Heart right ventricle (tissue), 12 donors: ENCODE data around the gene PCNX3. TPM values are rescaled to one million over a fixed set of nuclear protein-coding genes. Genes with fewer than 3 reads are reported as not detected.

Experiments
- microRNA-seq, 2 donors: library from miRNA; unstranded; fragments of <30 nt; microRNA quantifications; one replicate each; pipeline ENCODE4 v1.2.0, GENCODE V29; 2021
- polyA plus RNA-seq, 2 donors: library from polyadenylated mRNA; stranded (reverse); fragments of 200-250 nt; gene quantifications; one replicate each; pipeline ENCODE4 v1.2.3, GENCODE V29; 2013
- total RNA-seq, 10 donors: library from RNA; stranded (reverse); fragmentation: NEBNext Ultra II Directional in 3 of 10; extraction: Animal tissue kit (Norgen Biotek cat#: 25700) in 3 of 10; gene quantifications; one replicate each; pipeline versions ENCODE4 v1.2.1 to v1.2.4, GENCODE V29; 2021 to 2023
- donor health status: ischemic (EF 13 %, LVEDD 7.1; RV severe dilation, severe dysfunction).
- donor health status: healthy with polysubstance abuse.
- donor health status: DM: no; HTN: yes; CAD: no.
- donor health status: DM: no; HTN: no; CAD: no.
- donor health status: ischemic (EF 25% LVEDD 6.9; RV normal size, moderate dysfunction).
- donor health status: ischemic (EF 25% LVEDD 5.7; RV mildly dilated, moderate dysfunction).
- donor health status: healthy.
- donor health status: nonischemic (EF 11% LVEDD 7.7; RV severe dilation, severe dysfunction).
- donor health status: DM: yes; HTN: yes; CAD: no.
- donor health status: PGD.
- donor health status: ischemic (EF 29% LVEDD 5.4; RV normal size, mild dysfunction).
- donor health status: nonischemic (EF 23%, LVEDD 6.1; RV moderate dilation, normal function).

The PCNX3 gene
- total and polyA plus RNA-seq, 12 donors: 9.4 to 16.9 (median 11.7) TPM

Small RNAs within 50 kb of the gene (microRNA-seq; reads per million reads assigned to microRNA genes)
- gene MIR4489 (0 reads per million in 2 donors), gene MIR4690 (0 to 0.51 reads per million in 2 donors)

Other genes starting within 250 kb of the PCNX3 start
- 10 to 100 TPM in 1 of 10 donors, 1 to 10 TPM in 9; 4.6 to 12.2 (median 8.3) TPM for gene SLC25A45, start 233.1 kb upstream of the PCNX3 start, total RNA-seq
- 10 to 100 TPM in 1 of 2 donors, 1 to 10 TPM in 1; 3.1 to 10.7 TPM for gene SLC25A45, start 233.1 kb upstream of the PCNX3 start, polyA plus RNA-seq
- gene FRMD8, start 229.1 kb upstream of the PCNX3 start, total RNA-seq: 10 to 100 TPM in 6 of 10 donors, 1 to 10 TPM in 4; 6.0 to 16.9 (median 12.2) TPM
- 10 to 100 TPM in 1 of 2 donors, 1 to 10 TPM in 1; 9.9 to 12.9 TPM for gene FRMD8, start 229.1 kb upstream of the PCNX3 start, polyA plus RNA-seq
- gene NEAT1, start 193.0 kb upstream of the PCNX3 start, total RNA-seq: 100 to 1,000 TPM; 284 to 808 (median 432) TPM
- 1,000 to 10,000 TPM in 1 of 2 donors, 100 to 1,000 TPM in 1; 103 to 1,899 TPM for gene NEAT1, start 193.0 kb upstream of the PCNX3 start, polyA plus RNA-seq
- 1,000 to 10,000 TPM; 4,742 to 8,462 (median 5,956) TPM for gene MALAT1, start 116.7 kb upstream of the PCNX3 start, total RNA-seq
- 1,000 to 10,000 TPM in 1 of 2 donors, 100 to 1,000 TPM in 1; 205 to 8,339 TPM for gene MALAT1, start 116.7 kb upstream of the PCNX3 start, polyA plus RNA-seq
- 10 to 100 TPM; 47.4 to 66.9 (median 55.6) TPM for gene SCYL1, start 90.7 kb upstream of the PCNX3 start, total RNA-seq
- 100 to 1,000 TPM in 1 of 2 donors, 10 to 100 TPM in 1; 90.0 to 130 TPM for gene SCYL1, start 90.7 kb upstream of the PCNX3 start, polyA plus RNA-seq
- gene LTBP3, start 57.4 kb upstream of the PCNX3 start, total RNA-seq: 10 to 100 TPM; 54.4 to 92.5 (median 72.8) TPM
- gene LTBP3, start 57.4 kb upstream of the PCNX3 start, polyA plus RNA-seq: 10 to 100 TPM; 42.7 to 79.7 TPM
- 10 to 100 TPM; 23.7 to 44.0 (median 26.3) TPM for gene ZNRD2, start 45.3 kb upstream of the PCNX3 start, total RNA-seq
- 10 to 100 TPM; 55.6 to 92.0 TPM for gene ZNRD2, start 45.3 kb upstream of the PCNX3 start, polyA plus RNA-seq
- 10 to 100 TPM; 21.2 to 54.9 (median 29.2) TPM for gene FAM89B, start 43.2 kb upstream of the PCNX3 start, total RNA-seq
- gene FAM89B, start 43.2 kb upstream of the PCNX3 start, polyA plus RNA-seq: 10 to 100 TPM; 42.0 to 55.7 TPM
- gene EHBP1L1, start 39.7 kb upstream of the PCNX3 start, total RNA-seq: 100 to 1,000 TPM in 1 of 10 donors, 10 to 100 TPM in 9; 42.9 to 113 (median 53.9) TPM
- 10 to 100 TPM; 30.8 to 62.6 TPM for gene EHBP1L1, start 39.7 kb upstream of the PCNX3 start, polyA plus RNA-seq
- gene KCNK7, start 20.0 kb upstream of the PCNX3 start, total RNA-seq: 1 to 10 TPM in 2 of 10 donors, under 1 TPM in 6, not detected in 2; 0.22 to 1.5 (median 0.35) TPM
- 1 to 10 TPM in 1 of 2 donors, under 1 TPM in 1; 0.48 to 1.4 TPM for gene KCNK7, start 20.0 kb upstream of the PCNX3 start, polyA plus RNA-seq
- gene MAP3K11, start 1.6 kb upstream of the PCNX3 start, total RNA-seq: 10 to 100 TPM; 23.1 to 45.6 (median 34.2) TPM
- gene MAP3K11, start 1.6 kb upstream of the PCNX3 start, polyA plus RNA-seq: 10 to 100 TPM; 32.5 to 69.9 TPM
- 10 to 100 TPM; 11.8 to 39.7 (median 15.6) TPM for gene SIPA1, start 22.3 kb downstream of the PCNX3 start, total RNA-seq
- 10 to 100 TPM; 32.6 to 85.9 TPM for gene SIPA1, start 22.3 kb downstream of the PCNX3 start, polyA plus RNA-seq
- 10 to 100 TPM; 30.7 to 55.2 (median 40.0) TPM for gene RELA, start 47.1 kb downstream of the PCNX3 start, total RNA-seq
- gene RELA, start 47.1 kb downstream of the PCNX3 start, polyA plus RNA-seq: 10 to 100 TPM; 28.9 to 38.3 TPM
- 10 to 100 TPM; 40.9 to 53.6 (median 44.0) TPM for gene KAT5, start 96.5 kb downstream of the PCNX3 start, total RNA-seq
- gene KAT5, start 96.5 kb downstream of the PCNX3 start, polyA plus RNA-seq: 10 to 100 TPM; 54.9 to 62.8 TPM
- 10 to 100 TPM; 34.1 to 75.6 (median 43.5) TPM for gene RNASEH2C, start 105.0 kb downstream of the PCNX3 start, total RNA-seq
- gene RNASEH2C, start 105.0 kb downstream of the PCNX3 start, polyA plus RNA-seq: 100 to 1,000 TPM in 1 of 2 donors, 10 to 100 TPM in 1; 60.3 to 123 TPM
- 10 to 100 TPM in 1 of 10 donors, 1 to 10 TPM in 9; 6.1 to 12.8 (median 7.4) TPM for gene AP5B1, start 165.2 kb downstream of the PCNX3 start, total RNA-seq
- gene AP5B1, start 165.2 kb downstream of the PCNX3 start, polyA plus RNA-seq: 1 to 10 TPM; 5.0 to 5.1 TPM
- not detected for gene OVOL1, start 171.3 kb downstream of the PCNX3 start, total RNA-seq
- not detected for gene OVOL1, start 171.3 kb downstream of the PCNX3 start, polyA plus RNA-seq
- under 1 TPM in 5 of 10 donors, not detected in 5; 0.13 to 0.32 (median 0.21) TPM for gene SNX32, start 218.2 kb downstream of the PCNX3 start, total RNA-seq
- gene SNX32, start 218.2 kb downstream of the PCNX3 start, polyA plus RNA-seq: under 1 TPM; 0.51 to 0.58 TPM
- gene CFL1, start 242.4 kb downstream of the PCNX3 start, total RNA-seq: 100 to 1,000 TPM; 281 to 672 (median 320) TPM
- gene CFL1, start 242.4 kb downstream of the PCNX3 start, polyA plus RNA-seq: 100 to 1,000 TPM; 159 to 962 TPM
- 10 to 100 TPM; 20.3 to 38.8 (median 27.0) TPM for gene MUS81, start 244.7 kb downstream of the PCNX3 start, total RNA-seq
- 100 to 1,000 TPM in 1 of 2 donors, 10 to 100 TPM in 1; 54.4 to 111 TPM for gene MUS81, start 244.7 kb downstream of the PCNX3 start, polyA plus RNA-seq